Esophagus muscularis mucosa (tissue), 4 donors: Measurements from ENCODE around the gene C8B. TPM values are rescaled to one million over a fixed set of nuclear protein-coding genes. Genes with fewer than 3 reads are reported as not detected.

Source experiments
- DNase-seq: peaks from one replicate; pipeline ENCODE4 v3.0.0-alpha.2; 2017; ENCODE audit errors: extremely low spot score
- H3K27ac ChIP-seq, 4 donors: fragments of 200-600 bp; sonication (generic); replicated peaks in 1 of 4; 1 replicate in 3 of 4; 2 replicates in 1 of 4; pipeline ENCODE4 v1.5.1; 2016 to 2019; ENCODE audit warnings: mild to moderate bottlenecking in 1 of 4
- H3K27me3 ChIP-seq, 4 donors: fragments of 200-600 bp; sonication (generic); one replicate each; pipeline versions ENCODE4 v1.5.1 to v1.6.0; 2016 to 2019
- H3K36me3 ChIP-seq, 4 donors: fragments of 200-600 bp; sonication (generic); one replicate each; pipeline ENCODE4 v1.5.1; 2016 to 2019
- H3K4me1 ChIP-seq, 4 donors: fragments of 200-600 bp; sonication (generic); one replicate each; pipeline ENCODE4 v1.5.1; 2016 to 2019
- H3K4me3 ChIP-seq, 4 donors: fragments of 200-600 bp; sonication (generic); 1 replicate in 2 of 4; 2 replicates in 2 of 4; pipeline ENCODE4 v1.5.1; 2016 to 2019; ENCODE audit warnings: mild to moderate bottlenecking in 4 of 4, moderate library complexity in 1 of 4
- H3K9me3 ChIP-seq, 4 donors: fragments of 200-600 bp; sonication (generic); 1 replicate in 3 of 4; 2 replicates in 1 of 4; pipeline ENCODE4 v1.5.1; 2016 to 2019
- CTCF ChIP-seq, 3 experiments: fragments of 200-600 bp in 2 of 3; fragments of 450-650 bp in 1 of 3; sonication (generic) in 2 of 3; IDR thresholded peaks; one replicate each; pipeline ENCODE4 v1.5.1; 2017 to 2019; ENCODE audit warnings: antibody characterized with exemption in 3 of 3, mild to moderate bottlenecking in 2 of 3, moderate library complexity in 1 of 3
- EP300 ChIP-seq: sonication (generic); formaldehyde crosslinking; IDR thresholded peaks from one replicate; pipeline ENCODE4 v1.6.1; 2017; ENCODE audit warnings: antibody characterized with exemption
- POLR2A ChIP-seq: fragments of 450-650 bp; IDR thresholded peaks from one replicate; pipeline ENCODE4 v1.6.1; 2017; ENCODE audit warnings: antibody characterized with exemption, moderate library complexity, mild to moderate bottlenecking, low read depth
- POLR2AphosphoS5 ChIP-seq, 2 donors: sonication (generic); formaldehyde crosslinking; IDR thresholded peaks; one replicate each; pipeline ENCODE4 v1.6.1; 2017; ENCODE audit warnings: antibody characterized with exemption in 2 of 2
- WGBS: methylation state at CpG from one replicate; pipeline ENCODE4 v1.1.5; 2018; 5-methylcytosine and 5-hydroxymethylcytosine counted together
- intact Hi-C: fragments of 100-400 bp; cut with DNase I; formaldehyde crosslinking; loops from one replicate; pipeline ENCODE4 v1.15.1; 2023
- total RNA-seq, 4 donors: library from RNA; depleted of rRNA; stranded (reverse); fragments of >200 nt; gene quantifications; one replicate each; pipeline versions ENCODE4 v1.1.0 to v1.2.1, GENCODE V29; 2016

Gene C8B
- total RNA-seq, 4 donors from 2014 or later = not detected

- H3K4me1 ChIP-seq = no peaks in the 10 kb centered on the region
- no peaks in the 10 kb centered on the region for H3K9me3 ChIP-seq
- no peak for DNase-seq
- WGBS = 81% methylated on average over 7 of the region's 7 CpGs
- no peak overlapping the region for H3K4me3 ChIP-seq
- no peak overlapping the region for H3K27ac ChIP-seq
- TF ChIP-seq POLR2A = no peak
- TF ChIP-seq EP300 = no peak
- no peak for TF ChIP-seq POLR2AphosphoS5 (IDR thresholded peaks at IDR 0.05)
- TF ChIP-seq CTCF (IDR thresholded peaks at IDR 0.05) = no peak
- no peaks in the 10 kb centered on the region for H3K36me3 ChIP-seq
- H3K27me3 ChIP-seq = no peaks in the 10 kb centered on the region
- intact Hi-C loops = no loop called here
Observed at GRCh38 chr1:56911098-56911938, 54.5 kb downstream of the C8B start.

GRCh38 chr1:56910441-56910985, 55.3 kb downstream of the C8B start:
- 80% methylated on average over 4 of the region's 4 CpGs for WGBS
- TF ChIP-seq POLR2AphosphoS5 (IDR thresholded peaks at IDR 0.05) (no peak), POLR2A (no peak), CTCF (IDR thresholded peaks at IDR 0.05) (no peak), EP300 (no peak)
- H3K36me3 ChIP-seq = no peaks in the 10 kb centered on the region
- H3K27ac ChIP-seq = no peak overlapping the region
- no peaks in the 10 kb centered on the region for H3K4me1 ChIP-seq
- no peak for DNase-seq
- H3K4me3 ChIP-seq = no peak overlapping the region
- intact Hi-C loops = no loop called here
- no peaks in the 10 kb centered on the region for H3K27me3 ChIP-seq
- H3K9me3 ChIP-seq = no peaks in the 10 kb centered on the region

GRCh38 chr1:56908619-56909221, 57.1 kb downstream of the C8B start:
- intact Hi-C loops = no loop called here
- TF ChIP-seq POLR2AphosphoS5 (IDR thresholded peaks at IDR 0.05) = no peak
- TF ChIP-seq EP300 = no peak
- no peak for TF ChIP-seq POLR2A
- no peak for TF ChIP-seq CTCF (IDR thresholded peaks at IDR 0.05)
- no peaks in the 10 kb centered on the region for H3K4me1 ChIP-seq
- DNase-seq = no peak
- H3K27me3 ChIP-seq = no peaks in the 10 kb centered on the region
- H3K36me3 ChIP-seq = no peaks in the 10 kb centered on the region
- H3K9me3 ChIP-seq = no peaks in the 10 kb centered on the region
- 86% methylated on average over 1 of the region's 1 CpG for WGBS
- H3K27ac ChIP-seq = no peak overlapping the region
- H3K4me3 ChIP-seq = no peak overlapping the region

- no peaks in the 10 kb centered on the region for H3K4me1 ChIP-seq
- no peak for TF ChIP-seq EP300
- TF ChIP-seq CTCF (IDR thresholded peaks at IDR 0.05) = no peak
- no peak for TF ChIP-seq POLR2AphosphoS5 (IDR thresholded peaks at IDR 0.05)
- no peak for TF ChIP-seq POLR2A
- no peaks in the 10 kb centered on the region for H3K36me3 ChIP-seq
- DNase-seq = no peak
- no peaks in the 10 kb centered on the region for H3K27me3 ChIP-seq
- intact Hi-C loops = no loop called here
- WGBS = 94% methylated on average over 3 of the region's 3 CpGs
- no peak overlapping the region for H3K27ac ChIP-seq
- no peaks in the 10 kb centered on the region for H3K9me3 ChIP-seq
- H3K4me3 ChIP-seq = no peak overlapping the region
Observed at GRCh38 chr1:56905667-56906066, 60.1 kb downstream of the C8B start.
